ENCODE results near the gene PHLDA2.
A peak's percentile ranks its signal among the peaks of the same experiment; 100 is the strongest.
"Not testable (repeated sequence)": the region's sequence is repeated elsewhere in the genome, so short reads cannot be mapped to it uniquely, and the experiment has no call there.

PHLDA2 gene

DNA sequence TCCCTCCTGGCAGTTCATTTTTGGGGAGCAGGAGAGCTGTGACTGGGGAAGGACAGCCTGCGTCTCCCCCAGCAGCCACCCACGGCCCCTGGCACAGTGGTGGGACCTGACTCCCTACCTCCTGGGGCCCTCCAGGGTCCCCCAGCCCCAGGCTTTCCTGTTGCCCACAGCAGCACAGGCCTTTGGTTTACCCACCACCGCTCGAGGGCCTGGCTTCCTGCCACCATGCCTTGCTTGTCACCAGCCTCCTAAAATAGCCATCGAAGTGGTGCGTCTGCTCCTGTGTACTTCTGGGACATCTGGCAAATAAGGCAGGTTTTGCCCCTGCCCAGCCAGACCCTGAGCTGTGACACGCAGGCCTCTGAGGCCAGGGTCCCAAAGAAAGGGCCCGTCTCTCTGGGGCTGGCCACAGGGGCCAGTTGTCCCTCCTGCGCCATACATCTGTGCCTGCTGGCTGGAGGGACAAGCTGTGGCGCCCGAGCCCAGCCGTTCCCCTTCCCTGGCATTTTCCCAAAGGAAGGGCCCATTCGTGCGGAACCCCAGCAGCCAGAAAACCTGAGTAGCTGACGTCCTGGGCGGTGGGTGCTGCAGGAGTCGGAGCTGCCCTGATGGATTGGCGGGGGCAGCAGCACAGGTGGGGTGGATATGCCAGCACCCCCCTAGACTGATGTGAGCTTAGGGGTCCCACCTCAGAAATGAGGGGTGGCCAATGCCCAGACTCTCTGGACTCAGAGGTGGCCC, 14.6 kb downstream of the PHLDA2 start:
- DNase-seq (ENCODE audit: low spot score): no peak

DNA sequence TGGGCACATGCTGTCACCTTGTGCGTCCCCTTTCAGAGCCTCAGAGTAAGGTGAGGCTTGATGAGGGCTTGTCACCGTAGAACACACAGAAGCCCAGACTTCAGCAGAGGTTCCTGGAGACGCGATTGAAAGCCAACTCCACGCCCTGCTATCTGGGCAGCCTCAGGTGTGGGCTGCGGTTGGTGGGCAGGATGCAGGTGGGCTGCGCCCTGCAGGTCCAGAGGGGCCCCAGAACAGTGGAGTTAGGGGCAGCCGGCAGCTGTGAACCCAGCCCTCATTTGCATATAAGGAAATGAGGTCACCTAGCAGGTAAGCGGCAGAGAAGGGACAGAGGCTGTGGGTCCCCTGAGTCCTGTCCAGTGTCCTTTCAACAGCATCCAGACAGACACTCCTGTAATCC, 15.4 kb downstream of the PHLDA2 start:
- no peak for DNase-seq (ENCODE audit: low spot score)

DNA sequence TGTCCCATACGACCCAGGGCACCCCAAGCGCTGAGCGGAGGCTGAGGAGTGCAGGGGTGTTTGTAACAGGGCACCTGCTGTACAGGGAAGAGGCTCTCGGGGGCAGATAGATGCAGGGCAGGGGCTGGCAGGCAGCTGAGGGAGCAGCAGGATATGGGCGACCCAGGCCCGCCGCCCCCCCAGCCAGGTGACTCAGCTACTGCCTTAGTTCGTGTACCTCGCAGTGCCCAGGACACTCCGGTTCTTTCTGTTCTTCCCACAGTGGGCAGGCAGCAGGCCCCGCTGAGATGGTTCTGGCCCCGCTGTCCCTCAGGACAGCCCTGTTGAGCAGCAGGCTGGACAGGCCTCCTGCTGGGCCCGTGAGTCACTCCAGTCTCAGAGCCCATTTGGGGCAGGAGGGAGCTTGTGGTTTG, 16.2 kb downstream of the PHLDA2 start:
- DNase-seq (ENCODE audit: low spot score): no peak

DNA sequence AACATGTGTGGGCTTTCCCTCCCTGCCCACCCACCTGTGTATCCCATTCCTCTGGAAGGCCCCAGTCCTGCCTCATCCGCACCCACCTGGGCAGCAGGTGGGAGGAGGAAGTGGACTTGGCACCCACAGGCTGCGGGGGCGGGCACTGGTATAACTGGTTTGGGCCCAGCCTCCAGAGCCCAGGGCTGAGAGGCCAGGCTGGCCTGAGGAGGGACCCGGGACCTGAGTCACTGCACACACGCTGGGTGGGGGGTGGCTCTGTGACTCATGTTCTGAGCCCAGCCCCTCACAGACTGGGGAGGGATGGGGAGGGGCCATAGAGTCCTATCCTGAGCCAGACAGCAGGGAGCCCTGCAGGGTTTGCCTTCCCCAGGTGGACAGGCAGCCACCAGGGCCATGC, 16.7 kb downstream of the PHLDA2 start:
- DNase-seq (ENCODE audit: low spot score): no peak

DNA sequence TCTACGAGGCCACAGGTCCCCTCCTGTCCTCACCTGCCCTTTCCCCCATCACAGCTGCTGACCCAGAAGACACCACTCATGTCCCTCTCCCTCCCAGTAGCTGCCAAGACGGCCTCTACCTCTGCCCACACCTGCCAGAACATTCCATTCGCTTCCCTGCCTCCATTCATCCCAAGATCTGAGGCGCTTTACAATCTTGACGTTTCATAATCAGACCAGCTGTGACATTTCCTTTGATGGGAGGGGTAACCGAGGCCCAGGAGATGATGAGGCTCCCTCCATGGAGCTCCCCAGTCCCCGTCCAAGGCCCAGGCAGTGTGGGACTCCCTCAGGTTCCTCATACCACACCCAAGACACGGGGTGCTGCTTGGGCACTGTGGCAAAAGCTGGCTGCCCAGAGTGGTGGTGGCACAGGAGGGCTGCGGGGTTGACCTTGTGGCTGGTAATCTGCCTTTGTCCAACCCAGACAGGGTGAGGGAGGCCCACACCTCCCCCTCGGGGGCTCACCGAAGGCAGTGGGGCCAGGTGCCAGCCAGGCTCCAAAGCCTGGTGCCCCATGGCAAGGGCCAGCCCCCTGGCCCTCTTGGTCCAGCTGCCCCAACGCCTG, 17.3 kb downstream of the PHLDA2 start:
- DNase-seq (ENCODE audit: low spot score): no peak

- no peak for DNase-seq (ENCODE audit: low spot score)
These were observed 18.0 kb downstream of the PHLDA2 start for GRCh38 chr11:2911088-2911784.

DNA sequence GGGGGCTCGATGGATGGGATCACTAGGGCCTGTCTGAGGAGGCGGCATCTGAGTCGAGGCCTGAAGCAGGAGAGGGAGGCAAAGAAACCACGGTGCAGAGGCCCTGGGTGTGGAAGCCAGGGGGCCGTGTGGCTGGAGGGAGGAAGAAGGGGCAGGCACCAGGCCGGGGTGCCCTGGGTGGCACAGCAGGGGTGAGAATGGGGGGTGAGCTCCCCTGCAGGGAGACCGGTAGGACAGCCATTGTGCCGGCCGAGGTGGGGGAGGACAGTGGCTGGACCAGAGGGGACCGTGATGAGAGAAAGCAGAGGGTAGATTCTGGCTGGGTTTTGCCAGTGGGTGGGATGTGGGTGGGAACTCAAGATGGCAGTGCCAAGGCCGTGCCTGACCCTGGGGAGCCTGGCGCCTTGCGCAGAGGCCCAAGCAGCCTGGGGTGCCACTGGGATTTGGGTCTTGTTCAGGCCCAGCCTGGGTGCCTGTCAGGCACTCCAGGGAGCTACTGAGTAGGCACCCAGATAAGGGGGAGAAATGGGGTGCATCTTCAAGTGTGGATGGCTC, 18.7 kb downstream of the PHLDA2 start:
- DNase-seq (ENCODE audit: low spot score): no peak

DNA sequence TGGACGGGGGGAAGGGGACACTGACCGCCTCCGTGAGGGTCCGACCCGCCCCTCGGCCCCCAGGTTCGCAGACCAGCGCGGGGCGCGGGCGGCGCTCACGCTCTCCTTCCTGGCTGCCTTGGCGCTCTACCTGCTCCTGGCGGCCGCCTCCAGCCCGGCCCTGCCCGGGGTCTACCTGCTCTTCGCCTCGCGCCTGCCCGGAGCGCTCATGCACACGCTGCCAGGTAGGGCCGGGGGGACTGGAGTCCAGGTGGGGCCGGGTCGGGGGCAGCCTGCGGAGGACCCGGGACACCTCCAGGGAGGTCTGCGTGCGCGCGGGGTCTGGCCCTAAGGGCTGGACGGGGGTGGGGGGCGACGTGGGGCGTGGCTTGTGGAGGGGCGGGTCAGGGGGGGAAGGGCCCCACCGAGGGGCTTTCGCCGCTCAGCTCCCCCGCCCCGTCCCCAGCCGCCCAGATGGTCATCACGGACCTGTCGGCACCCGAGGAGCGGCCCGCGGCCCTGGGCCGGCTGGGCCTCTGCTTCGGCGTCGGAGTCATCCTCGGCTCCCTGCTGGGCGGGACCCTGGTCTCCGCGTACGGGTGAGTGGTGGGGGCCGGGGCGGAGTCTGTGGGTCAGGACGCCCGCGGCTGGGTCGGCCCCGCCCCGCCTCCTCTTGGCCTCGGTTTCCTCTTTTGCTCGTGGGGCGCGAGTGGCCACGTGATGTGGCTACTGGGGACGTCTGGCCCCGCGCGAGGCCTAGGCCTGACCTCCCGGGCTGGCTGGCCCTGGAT, 19.9 kb downstream of the PHLDA2 start:
- no peak for DNase-seq (ENCODE audit: low spot score)

GRCh38 chr11:2908130-2908529, 21.1 kb downstream of the PHLDA2 start:
- DNase-seq (ENCODE audit: low spot score): no peak

DNA sequence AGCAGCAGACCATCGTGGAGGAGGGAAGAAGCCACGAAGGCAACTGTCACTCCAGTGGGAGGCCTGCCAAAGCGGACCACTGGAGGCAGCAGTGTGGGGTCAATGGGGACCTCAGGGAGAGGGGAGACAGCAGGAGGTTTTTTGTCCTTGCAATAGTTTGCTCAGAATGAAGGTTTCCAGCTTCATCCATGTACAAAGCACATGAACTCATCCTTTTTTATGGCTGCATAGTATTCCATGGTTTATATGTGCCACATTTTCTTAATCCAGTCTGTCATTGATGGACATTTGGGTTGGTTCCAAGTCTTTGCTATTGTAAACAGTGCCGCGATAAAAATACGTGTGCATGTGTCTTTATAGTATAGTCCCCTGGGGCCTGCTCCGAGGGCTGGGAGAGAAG, 23.9 kb downstream of the PHLDA2 start:
- DNase-seq (ENCODE audit: low spot score): not testable (repeated sequence)

- no peak for DNase-seq (ENCODE audit: low spot score)
These were observed 24.8 kb downstream of the PHLDA2 start for GRCh38 chr11:2904153-2905052.

GRCh38 chr11:2903672-2904011, 25.6 kb downstream of the PHLDA2 start:
- DNase-seq (ENCODE audit: low spot score): no peak

- no peak for DNase-seq (ENCODE audit: low spot score)
These were observed 26.2 kb downstream of the PHLDA2 start for GRCh38 chr11:2902784-2903671.

- DNase-seq (ENCODE audit: low spot score): peak; percentile 93
These were observed 27.1 kb downstream of the PHLDA2 start for GRCh38 chr11:2901854-2902783.

DNA sequence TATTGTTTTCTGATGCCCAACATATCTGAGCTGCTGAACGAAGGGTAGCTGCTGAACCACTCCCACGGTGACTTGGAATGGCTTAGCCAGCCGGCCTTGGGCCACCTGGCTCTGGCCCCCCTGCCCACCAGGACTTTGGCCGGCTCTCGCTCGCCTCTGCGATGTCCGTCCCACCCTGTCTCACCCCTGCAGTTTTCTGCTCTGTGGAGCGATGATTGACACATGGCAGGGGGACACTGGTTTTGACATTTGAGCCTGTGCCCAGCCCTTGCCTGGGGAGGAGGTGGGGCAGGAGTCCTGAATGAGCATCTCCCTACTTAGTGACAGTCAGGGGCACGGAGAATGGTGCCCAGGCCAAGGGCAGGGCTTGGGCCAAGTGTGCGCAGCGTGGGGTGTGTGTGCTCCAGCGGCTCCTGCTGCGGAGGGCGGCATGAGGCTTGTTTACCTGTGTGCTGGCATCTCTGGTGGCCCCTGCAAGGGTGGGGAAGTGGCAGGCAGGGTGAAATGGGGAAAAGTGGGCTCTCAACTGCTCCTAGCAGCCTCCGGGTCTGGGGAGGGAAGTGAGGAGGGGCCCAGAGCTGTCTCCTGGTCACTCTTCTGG, 27.9 kb downstream of the PHLDA2 start:
- no peak for DNase-seq (ENCODE audit: low spot score)

DNA sequence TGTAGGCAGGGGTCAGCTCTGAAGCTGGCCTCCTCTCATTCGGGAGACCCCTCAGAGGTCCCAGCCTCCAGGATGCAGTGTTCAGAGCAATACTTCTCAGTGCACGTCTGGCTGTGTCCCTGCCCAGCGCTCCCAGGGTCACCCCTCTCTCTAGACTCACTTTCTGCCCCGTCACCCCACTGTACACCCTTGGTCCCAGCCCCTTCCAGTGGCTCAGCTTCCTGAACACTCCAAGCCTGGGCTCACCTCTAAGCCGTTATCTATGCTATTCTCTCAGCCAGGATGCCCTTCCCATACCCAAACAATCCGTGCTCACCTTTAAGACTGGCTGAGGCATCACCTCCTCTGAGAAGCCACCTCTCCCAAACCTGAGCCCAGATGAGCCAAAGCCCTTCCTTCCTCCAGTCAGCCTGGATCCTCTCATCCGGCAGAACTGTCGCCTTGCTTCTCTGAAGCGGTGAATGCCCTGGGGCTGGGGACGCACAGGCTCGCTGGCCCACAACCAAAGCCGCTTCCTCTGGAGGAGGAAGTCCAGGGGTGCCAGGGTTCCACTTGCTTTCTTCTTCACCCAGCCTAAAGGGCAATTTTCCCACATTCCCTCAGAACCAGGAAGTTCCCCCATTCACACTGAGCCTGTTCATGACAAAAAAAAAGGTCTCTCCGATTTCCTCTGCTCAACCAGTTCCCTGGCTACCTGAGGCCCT, 30.0 kb downstream of the PHLDA2 start:
- no peak for DNase-seq (ENCODE audit: low spot score)

DNA sequence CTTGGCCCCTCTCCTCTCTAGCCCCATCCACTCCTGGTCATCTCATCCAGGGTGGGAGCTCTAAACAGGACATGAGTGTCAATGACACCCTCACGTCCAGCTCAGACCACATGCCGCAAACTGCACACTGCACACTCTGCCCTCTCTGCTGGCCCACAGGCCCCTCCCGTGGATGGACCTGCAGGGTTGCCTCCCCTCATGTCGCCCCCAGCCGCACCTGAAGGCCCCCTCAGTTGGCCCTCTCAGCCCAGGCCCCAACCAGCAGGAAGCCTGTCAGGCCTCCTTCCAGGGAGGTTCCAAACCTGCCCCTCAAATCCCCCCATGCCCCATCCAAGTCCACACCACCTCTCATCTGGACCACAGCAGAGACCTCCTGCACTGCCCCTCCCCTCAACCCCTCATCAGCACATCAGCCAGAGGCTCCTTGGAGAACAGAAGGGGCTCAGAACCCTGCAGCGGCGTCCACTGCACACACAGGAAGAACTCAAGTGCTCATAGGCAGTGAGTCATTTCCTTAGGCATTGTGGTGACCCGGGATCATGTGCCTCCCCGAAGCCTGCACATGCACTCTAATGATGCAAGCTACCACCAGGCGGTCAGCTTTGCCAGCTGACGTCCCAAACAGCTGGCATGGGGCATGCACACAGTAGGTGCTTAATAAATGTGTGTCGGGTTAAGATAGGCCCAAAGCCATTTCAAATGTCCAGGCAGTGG, 30.7 kb downstream of the PHLDA2 start:
- DNase-seq (ENCODE audit: low spot score): no peak

All from ecto neural progenitor cell (in vitro differentiated cells).